ENCODE measurements around the gene PDGFRB. TPM values are rescaled to one million over a fixed set of nuclear protein-coding genes. Genes with fewer than 3 reads are reported as not detected.

PDGFRB gene
- polyA plus RNA-seq, 2 of the 4 experiments (the other 2 are of a cell fraction): 0.22 TPM

DNA sequence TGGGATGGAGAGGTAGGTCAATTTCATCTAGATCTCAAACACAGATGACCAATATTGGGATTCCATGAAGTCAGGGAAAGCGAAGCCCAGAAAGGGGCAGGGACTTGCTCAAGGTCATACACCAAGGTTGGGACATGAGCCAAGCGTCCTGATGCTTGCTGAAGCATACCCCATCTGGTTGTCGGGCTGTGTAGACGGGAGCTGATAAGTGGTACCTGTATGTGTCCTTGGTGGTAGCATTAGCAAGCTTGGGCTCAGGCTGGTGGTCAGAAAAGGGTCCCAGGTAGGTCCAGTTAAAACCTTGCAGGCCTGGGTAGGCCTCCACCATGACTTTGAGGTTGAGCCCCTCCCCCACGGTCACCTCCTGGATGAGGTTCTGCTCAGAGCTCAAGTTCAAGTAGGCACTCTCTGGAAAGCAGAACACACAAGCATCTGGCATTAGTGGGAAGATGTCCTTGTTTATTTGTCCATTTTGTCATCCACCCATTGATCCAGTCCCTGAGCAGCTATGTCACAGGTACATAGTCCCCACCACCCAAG is 82.5 kb downstream of the PDGFRB start (continued):
- TF ChIP-seq MAX (IDR thresholded peaks at IDR 0.05): no peak
- TF ChIP-seq, protein P1, sequence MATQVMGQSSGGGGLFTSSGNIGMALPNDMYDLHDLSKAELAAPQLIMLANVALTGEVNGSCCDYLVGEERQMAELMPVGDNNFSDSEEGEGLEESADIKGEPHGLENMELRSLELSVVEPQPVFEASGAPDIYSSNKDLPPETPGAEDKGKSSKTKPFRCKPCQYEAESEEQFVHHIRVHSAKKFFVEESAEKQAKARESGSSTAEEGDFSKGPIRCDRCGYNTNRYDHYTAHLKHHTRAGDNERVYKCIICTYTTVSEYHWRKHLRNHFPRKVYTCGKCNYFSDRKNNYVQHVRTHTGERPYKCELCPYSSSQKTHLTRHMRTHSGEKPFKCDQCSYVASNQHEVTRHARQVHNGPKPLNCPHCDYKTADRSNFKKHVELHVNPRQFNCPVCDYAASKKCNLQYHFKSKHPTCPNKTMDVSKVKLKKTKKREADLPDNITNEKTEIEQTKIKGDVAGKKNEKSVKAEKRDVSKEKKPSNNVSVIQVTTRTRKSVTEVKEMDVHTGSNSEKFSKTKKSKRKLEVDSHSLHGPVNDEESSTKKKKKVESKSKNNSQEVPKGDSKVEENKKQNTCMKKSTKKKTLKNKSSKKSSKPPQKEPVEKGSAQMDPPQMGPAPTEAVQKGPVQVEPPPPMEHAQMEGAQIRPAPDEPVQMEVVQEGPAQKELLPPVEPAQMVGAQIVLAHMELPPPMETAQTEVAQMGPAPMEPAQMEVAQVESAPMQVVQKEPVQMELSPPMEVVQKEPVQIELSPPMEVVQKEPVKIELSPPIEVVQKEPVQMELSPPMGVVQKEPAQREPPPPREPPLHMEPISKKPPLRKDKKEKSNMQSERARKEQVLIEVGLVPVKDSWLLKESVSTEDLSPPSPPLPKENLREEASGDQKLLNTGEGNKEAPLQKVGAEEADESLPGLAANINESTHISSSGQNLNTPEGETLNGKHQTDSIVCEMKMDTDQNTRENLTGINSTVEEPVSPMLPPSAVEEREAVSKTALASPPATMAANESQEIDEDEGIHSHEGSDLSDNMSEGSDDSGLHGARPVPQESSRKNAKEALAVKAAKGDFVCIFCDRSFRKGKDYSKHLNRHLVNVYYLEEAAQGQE (IDR thresholded peaks at IDR 0.05): no peak
- no peak for TF ChIP-seq CHD2 (IDR thresholded peaks at IDR 0.05; ENCODE audit: low read length, partially characterized antibody)
- no peak for TF ChIP-seq ZSCAN20 (CRISPR knock-in tag; IDR thresholded peaks at IDR 0.05)
- TF ChIP-seq KDM1A (IDR thresholded peaks at IDR 0.05; ENCODE audit: low read depth): no peak
- no peak for TF ChIP-seq HDAC2 (IDR thresholded peaks at IDR 0.05)

DNA sequence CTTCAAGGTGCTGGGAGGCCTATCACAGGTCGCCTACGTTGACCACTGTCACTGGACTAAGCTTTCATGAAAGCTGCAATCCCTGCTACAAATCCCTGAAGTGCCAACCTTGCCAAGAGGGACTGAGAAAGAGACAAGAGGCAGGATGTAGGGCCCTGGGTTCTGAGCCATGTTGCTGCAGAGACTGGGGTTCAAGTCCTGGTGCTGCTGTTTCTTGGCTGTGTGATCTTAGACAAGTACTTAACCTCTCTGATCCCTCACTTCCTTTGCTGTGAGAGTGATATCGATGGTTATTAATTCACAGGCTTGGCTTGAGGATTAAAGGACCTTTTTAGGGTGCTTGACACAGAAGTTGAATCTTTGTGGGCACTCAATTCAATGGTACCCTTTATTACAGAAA is 84.8 kb downstream of the PDGFRB start:
- Histone ChIP-seq H3K9me3 (no peaks in the 10 kb centered on the region), H3K4me3 (no peak overlapping the region), H3K4me2 (no peak overlapping the region), H3K4me1 (no peaks in the 10 kb centered on the region), H3K27ac (no peak overlapping the region)
- ATAC-seq (no peak), DNase-seq (ENCODE audit: low read depth in 1 of 2, low spot score in 1 of 2) (no peak), FAIRE-seq (no peak)
- 76% methylated on average over 3 of the region's 3 CpGs for WGBS (ENCODE audit: missing lambda C conversion rate)
- POLR2A ChIA-PET: no interaction called here
- CTCF ChIA-PET: no interaction called here
- TF ChIP-seq ZFP36 (IDR thresholded peaks at IDR 0.05; ENCODE audit: borderline replicate concordance, partially characterized antibody): peak; percentile 48
- no peak for TF ChIP-seq FOSL2 (IDR thresholded peaks at IDR 0.05)
- no peak for TF ChIP-seq FOSL2 (CRISPR knock-in tag; IDR thresholded peaks at IDR 0.05)
- TF ChIP-seq, protein P2, sequence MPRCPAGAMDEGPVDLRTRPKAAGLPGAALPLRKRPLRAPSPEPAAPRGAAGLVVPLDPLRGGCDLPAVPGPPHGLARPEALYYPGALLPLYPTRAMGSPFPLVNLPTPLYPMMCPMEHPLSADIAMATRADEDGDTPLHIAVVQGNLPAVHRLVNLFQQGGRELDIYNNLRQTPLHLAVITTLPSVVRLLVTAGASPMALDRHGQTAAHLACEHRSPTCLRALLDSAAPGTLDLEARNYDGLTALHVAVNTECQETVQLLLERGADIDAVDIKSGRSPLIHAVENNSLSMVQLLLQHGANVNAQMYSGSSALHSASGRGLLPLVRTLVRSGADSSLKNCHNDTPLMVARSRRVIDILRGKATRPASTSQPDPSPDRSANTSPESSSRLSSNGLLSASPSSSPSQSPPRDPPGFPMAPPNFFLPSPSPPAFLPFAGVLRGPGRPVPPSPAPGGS (IDR thresholded peaks at IDR 0.05): no peak

DNA sequence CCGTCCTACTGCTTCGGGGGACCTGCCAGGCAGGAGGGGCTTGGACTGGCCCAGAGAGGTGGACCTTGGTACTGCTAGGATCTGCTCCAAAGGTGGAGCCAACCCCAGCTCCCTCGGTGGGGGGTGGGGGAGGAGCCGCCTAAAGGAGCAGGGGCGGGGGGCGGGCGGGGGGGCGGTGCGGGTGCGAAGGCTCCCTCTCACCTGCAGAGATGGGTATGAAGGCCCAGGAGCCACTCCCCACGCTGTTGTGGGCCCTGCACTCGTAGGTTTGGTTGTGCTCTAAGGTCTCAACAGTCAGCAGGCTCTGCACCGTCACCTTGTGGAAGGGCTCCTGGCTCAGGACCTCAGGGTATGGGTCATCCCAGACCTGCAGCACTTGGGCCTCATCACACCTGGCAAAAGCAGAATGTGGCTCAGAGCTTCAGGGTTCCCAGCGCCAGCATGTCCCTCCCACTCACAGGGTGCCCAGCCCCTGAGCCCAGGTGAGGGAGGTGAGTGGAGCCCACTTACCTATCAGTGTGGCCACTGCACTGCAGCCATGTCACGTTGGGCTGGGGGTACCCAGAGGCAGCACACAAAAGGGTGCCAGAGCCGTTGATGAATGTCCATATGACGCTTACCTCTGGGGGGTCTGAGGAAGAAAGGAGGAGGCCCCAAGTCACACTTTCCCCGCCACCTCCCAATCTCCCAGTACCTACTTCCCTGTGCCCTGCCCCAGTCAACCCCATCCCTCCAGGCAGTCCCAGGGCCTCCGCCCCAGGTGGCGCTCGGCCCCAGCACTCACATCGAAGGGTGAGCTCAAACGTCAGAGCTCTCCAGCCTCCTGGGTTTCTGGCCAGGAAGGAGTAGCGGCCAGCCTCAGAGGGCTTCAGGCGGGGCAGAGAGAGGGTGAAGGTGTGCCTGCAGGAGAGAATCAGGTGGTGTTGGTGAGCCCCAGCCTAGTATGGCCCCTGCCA is 85.7 kb downstream of the PDGFRB start:
- CTCF ChIA-PET: interaction anchor here (1.2 kb wide), 1 partner anchor 8 kb away, joined by 3 read pairs; no protein-coding TSS in a partner anchor
- POLR2A ChIA-PET: no interaction called here
- Histone ChIP-seq H3K9me3 (no peaks in the 10 kb centered on the region), H3K4me2 (no peak overlapping the region), H3K27ac (no peak overlapping the region), H3K4me3 (no peak overlapping the region), H3K4me1 (0 out of 3 replicates have a peak, but pooled peaks cover 4% of the 10 kb centered on the region)
- FAIRE-seq (no peak), DNase-seq (ENCODE audit: low read depth in 1 of 2, low spot score in 1 of 2) (no peak), ATAC-seq (no peak)
- 78% methylated on average over 11 of the region's 25 CpGs for WGBS (ENCODE audit: missing lambda C conversion rate)
- TF ChIP-seq MAZ (IDR thresholded peaks at IDR 0.05; ENCODE audit: borderline replicate concordance, low read depth, low read length): no peak
- TF ChIP-seq NPAS2 (CRISPR knock-in tag; IDR thresholded peaks at IDR 0.05; ENCODE audit: borderline replicate concordance): no peak
- TF ChIP-seq NR3C1 (IDR thresholded peaks at IDR 0.05): no peak
- TF ChIP-seq POLR2AphosphoS2 (conservative IDR thresholded peaks at IDR 0.05; ENCODE audit: low read length): no peak
- TF ChIP-seq, protein P2 (IDR thresholded peaks at IDR 0.05): no peak
- TF ChIP-seq KDM1A (IDR thresholded peaks at IDR 0.05; ENCODE audit: low read depth): no peak

All from A549 (cell line).